ENCODE measurements around the gene ADGRD2.

ADGRD2 gene

DNA sequence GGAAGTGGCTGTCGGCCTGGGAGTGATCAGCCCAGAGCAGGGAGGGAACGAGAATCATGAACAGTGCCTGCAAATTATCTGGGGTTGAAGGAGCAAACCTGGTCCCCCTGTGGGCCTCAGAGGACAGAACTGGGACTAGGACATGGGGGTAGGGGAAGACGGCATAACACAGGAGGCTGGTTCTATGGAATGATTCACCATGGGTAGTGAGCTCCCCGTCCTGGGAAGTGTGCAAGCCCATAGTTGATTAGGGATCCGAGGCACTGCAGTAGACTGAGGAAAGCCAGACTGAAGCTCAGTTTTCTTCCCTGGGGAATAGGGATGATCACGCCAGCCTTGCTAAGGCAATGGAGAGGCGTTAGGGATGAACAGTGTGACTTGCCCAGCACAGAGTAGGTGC, 5.6 kb downstream of the ADGRD2 start:
- no peak for DNase-seq (ENCODE audit: low read depth)
- TF ChIP-seq, protein P1, sequence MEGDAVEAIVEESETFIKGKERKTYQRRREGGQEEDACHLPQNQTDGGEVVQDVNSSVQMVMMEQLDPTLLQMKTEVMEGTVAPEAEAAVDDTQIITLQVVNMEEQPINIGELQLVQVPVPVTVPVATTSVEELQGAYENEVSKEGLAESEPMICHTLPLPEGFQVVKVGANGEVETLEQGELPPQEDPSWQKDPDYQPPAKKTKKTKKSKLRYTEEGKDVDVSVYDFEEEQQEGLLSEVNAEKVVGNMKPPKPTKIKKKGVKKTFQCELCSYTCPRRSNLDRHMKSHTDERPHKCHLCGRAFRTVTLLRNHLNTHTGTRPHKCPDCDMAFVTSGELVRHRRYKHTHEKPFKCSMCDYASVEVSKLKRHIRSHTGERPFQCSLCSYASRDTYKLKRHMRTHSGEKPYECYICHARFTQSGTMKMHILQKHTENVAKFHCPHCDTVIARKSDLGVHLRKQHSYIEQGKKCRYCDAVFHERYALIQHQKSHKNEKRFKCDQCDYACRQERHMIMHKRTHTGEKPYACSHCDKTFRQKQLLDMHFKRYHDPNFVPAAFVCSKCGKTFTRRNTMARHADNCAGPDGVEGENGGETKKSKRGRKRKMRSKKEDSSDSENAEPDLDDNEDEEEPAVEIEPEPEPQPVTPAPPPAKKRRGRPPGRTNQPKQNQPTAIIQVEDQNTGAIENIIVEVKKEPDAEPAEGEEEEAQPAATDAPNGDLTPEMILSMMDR (IDR thresholded peaks at IDR 0.05; ENCODE audit: low read length, missing control alignments), result no peak
- H3K4me3 ChIP-seq (replicated peaks; ENCODE audit: low read depth, low read length), result no peak overlapping the region

DNA sequence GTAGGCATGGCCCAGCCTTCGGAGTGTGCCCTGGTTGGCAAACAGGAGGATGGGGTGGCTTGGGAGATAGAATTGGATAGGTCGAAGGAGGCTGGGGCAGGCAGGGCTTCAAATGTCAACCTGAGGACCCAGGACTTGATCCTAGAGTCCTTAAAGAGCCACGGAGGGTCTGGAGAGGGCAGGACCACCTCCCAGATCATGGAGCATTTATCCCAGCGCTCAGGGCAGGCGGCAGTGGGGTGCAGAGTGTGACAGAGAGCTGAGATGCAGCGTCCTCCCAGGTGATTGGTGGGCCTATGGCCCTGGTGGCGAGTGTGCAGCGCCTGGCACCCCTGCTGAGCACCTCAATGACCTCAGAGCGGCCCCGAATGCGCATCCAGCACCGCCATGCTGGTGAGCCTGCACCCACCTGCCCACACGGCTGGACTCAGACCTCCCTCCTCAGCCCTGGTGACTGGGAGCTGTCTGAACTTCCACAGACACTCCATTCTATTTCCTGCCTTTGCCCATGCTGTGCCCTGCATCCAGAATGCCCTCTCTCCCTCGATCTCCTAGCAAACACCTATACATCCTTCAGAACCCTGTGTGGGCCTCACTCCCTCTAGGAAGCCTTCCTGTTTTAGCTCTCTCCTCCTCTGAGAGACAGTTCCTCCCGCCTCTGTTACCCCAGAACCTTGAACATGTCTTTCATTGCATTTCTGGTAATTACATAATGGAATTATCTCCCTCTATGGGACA, 6.3 kb downstream of the ADGRD2 start:
- TF ChIP-seq, protein P1 (IDR thresholded peaks at IDR 0.05; ENCODE audit: low read length, missing control alignments), result no peak
- H3K4me3 ChIP-seq (replicated peaks; ENCODE audit: low read depth, low read length), result no peak overlapping the region
- no peak for DNase-seq (ENCODE audit: low read depth)

DNA sequence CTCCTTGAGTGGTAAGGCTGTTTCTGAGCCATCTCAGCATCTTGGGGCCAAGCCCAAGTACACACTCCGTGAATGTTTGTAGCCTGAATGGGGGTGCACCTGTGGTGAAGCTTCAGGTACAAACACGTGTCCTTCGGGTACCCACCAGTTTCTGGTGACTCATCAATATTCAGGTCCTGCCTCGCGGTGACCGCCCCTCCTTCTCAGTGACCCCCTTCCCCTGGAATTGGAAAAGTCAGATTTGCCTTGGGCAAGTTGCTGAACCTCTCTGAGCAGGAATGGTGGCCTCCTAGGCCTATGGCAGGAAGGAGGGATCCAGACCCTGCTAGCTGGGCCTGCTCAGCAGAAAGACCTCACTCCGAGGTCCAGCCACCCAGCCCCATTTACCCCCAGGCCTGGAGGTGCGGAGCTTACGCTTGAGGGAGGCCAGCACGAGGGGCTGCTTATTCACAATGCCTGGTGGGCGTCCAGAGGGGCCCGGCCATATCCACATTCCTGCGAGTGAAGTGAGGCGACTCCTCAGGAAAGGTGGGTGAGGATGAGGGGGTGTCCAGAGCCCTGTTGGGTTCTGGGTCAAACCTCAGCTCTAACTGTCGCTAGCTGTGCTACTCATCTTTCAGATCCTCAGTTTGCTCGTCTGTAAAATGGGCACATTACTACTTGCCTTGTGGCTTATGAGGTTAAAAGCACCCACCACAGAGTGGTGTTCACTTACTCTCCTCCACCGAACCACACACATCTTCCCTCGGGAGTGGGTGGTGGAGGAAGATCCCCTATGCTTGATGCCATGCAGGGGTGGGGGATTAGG, 7.0 kb downstream of the ADGRD2 start:
- no peak for DNase-seq (ENCODE audit: low read depth)
- TF ChIP-seq, protein P1 (IDR thresholded peaks at IDR 0.05; ENCODE audit: low read length, missing control alignments), result no peak
- no peak overlapping the region for H3K4me3 ChIP-seq (replicated peaks; ENCODE audit: low read depth, low read length)

DNA sequence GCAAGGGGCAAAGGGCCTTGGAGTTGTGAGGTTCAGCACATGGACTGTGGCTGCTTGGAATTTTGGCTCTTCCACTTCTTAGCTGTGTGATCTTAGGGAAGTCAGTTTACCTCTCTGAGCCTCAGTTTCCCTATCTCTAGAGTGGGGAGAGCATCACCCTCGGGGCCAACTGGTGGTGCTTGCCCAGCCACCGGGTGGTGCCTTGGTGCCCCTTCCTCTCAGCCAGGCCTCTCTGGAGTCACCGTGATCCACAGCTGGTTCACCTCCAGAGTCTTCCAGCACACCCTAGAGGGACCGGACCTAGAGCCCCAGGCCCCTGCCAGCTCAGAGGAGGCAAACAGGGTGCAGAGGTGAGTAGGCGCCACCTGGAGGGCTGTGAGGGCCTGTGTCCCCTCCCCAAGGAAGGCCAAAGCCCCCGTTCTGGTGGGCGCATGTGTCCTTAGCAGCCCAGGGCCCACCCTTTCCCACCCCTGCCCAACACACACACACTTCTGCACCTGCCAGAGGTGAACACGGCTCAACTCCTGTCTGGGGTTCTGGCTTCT, 7.7 kb downstream of the ADGRD2 start:
- DNase-seq (ENCODE audit: low read depth), result no peak
- TF ChIP-seq, protein P1 (IDR thresholded peaks at IDR 0.05; ENCODE audit: low read length, missing control alignments), result no peak
- no peak overlapping the region for H3K4me3 ChIP-seq (replicated peaks; ENCODE audit: low read depth, low read length)

DNA sequence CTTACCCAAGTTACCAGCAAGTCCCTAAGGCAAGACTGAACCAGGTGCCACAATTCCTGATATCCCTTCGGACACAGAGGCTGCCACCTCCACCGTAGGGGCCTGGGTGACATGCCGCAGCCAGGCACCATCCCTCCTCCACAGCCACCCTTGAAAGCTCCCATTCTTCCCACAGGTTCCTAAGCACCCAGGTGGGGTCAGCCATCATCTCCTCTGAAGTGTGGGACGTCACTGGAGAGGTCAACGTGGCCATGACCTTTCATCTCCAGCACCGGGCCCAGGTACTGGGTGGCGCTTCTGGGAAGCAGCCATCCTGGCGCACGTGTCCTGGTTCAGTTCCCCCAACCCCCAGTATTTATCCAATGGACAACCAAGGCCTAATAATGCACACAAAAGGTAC, 8.2 kb downstream of the ADGRD2 start:
- DNase-seq (ENCODE audit: low read depth), result no peak

DNA sequence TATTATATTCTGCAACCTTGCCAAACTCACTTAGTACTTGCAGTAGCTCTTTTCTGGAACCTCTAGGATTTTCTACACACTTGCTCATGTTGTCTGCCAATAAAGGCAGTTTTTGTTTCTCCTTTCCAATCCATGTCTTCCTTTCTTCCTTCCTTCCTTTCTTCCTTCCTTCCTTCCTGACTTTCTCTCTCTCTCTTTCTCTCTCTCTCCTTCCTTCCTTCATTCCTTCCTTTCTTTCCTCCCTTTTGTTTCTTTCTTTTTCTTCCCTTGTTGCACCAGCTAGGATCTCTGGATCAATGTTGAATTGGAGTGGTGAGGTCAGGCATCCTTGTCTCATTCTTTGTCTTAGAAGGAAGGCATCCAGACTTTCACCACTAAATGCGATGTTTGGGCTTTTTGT, 12.5 kb downstream of the ADGRD2 start:
- TF ChIP-seq, protein P1 (IDR thresholded peaks at IDR 0.05; ENCODE audit: low read length, missing control alignments), result no peak
- H3K4me3 ChIP-seq (replicated peaks; ENCODE audit: low read depth, low read length), result no peak overlapping the region
- no peak for DNase-seq (ENCODE audit: low read depth)

More for the DNA sequence above, 8.2 kb downstream of the ADGRD2 start:
- H3K4me3 ChIP-seq (replicated peaks; ENCODE audit: low read depth, low read length), result no peak overlapping the region
- TF ChIP-seq, protein P1 (IDR thresholded peaks at IDR 0.05; ENCODE audit: low read length, missing control alignments), result no peak
